Right lung (tissue), 5 donors: ENCODE results near the gene CMYA5. TPM values are rescaled to one million over a fixed set of nuclear protein-coding genes. Genes with fewer than 3 reads are reported as not detected.

Experiments
- DNase-seq, 2 donors: peaks; one replicate each; pipeline ENCODE4 v3.0.0-alpha.2; 2013
- polyA plus RNA-seq, 5 donors: library from polyadenylated mRNA; unstranded; fragments of 120-200 nt; gene quantifications; one replicate each; pipeline versions ENCODE4 v1.2.1 to v1.2.3, GENCODE V29; 2013; ENCODE audit warnings: inconsistent platforms in 1 of 5, low replicate concordance in 1 of 5; ENCODE audit not compliant: insufficient read length in 5 of 5, insufficient read depth in 1 of 5

CMYA5 gene
- polyA plus RNA-seq, 5 donors: 8.7 to 14.0 (median 10.7) TPM

GRCh38 chr5:79834754-79835714 lies 145.4 kb downstream of the CMYA5 start:
- no peak for DNase-seq

GRCh38 chr5:79837761-79838551 lies 148.3 kb downstream of the CMYA5 start:
- DNase-seq: no peak

- no peak for DNase-seq
These were observed 150.7 kb downstream of the CMYA5 start for GRCh38 chr5:79840084-79840990.

- no peak for DNase-seq
These were observed 151.5 kb downstream of the CMYA5 start for GRCh38 chr5:79841172-79841571.

GRCh38 chr5:79842006-79842881 lies 152.6 kb downstream of the CMYA5 start:
- DNase-seq: no peak

GRCh38 chr5:79842991-79843390 lies 153.4 kb downstream of the CMYA5 start:
- no peak for DNase-seq

GRCh38 chr5:79843450-79844388 lies 154.1 kb downstream of the CMYA5 start:
- no peak for DNase-seq

GRCh38 chr5:79844571-79844970 lies 154.9 kb downstream of the CMYA5 start:
- no peak for DNase-seq

- no peak for DNase-seq
These were observed 156.0 kb downstream of the CMYA5 start for GRCh38 chr5:79845448-79846197.

GRCh38 chr5:79846198-79846521 lies 156.5 kb downstream of the CMYA5 start:
- no peak for DNase-seq

GRCh38 chr5:79847561-79847960 lies 157.9 kb downstream of the CMYA5 start:
- DNase-seq: no peak

- no peak for DNase-seq
These were observed 159.4 kb downstream of the CMYA5 start for GRCh38 chr5:79849061-79849460.

Other genes with a start within 250 kb of the CMYA5 start
- gene HOMER1, start 175.7 kb upstream of the CMYA5 start, polyA plus RNA-seq: 10 to 100 TPM in 3 of 5 donors, 1 to 10 TPM in 2; 5.8 to 14.0 (median 10.2) TPM
- 10 to 100 TPM; 45.9 to 73.9 (median 61.8) TPM for gene TENT2, start 77.4 kb upstream of the CMYA5 start, polyA plus RNA-seq